ENCODE results near the gene EIF4E2.
A peak's percentile ranks its signal among the peaks of the same experiment; 100 is the strongest.

The EIF4E2 gene

DNA sequence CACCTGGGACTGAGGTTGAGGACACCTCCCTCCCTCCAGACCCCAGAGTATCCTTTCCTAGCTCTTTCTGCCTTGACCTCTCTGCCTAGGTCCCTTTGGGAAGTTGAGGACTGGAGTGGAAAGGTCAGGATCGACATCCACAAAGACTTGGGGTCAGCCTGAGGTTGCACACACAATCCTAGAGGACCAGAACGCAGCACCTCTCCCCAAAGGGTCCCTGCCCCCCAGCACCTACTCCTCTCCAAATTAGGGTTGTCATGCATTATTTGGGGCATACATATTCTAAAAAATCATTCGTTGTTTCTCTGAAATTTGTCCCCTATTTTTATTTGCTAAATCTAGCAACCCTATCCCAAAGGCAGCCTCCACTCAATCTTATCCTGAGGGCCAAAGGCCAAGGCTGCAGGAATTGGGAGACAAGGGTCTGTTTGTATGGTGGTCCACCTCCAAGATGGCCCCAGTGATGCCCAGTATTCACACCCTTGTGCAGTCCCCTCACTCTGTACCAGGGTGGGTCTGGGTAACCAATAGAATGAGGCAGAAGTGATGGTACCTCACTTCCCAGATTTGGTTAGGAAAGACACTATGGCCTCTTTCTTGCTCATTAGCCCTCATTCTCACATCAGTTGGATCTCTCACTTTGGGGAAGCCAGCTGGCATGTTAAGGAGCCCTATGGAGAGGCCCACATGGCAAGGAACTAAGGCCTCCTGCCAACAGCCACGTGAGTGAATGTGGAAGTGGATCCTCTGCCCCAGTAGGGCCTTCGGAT lies 14.5 kb upstream of the EIF4E2 start:
- DNase-seq: no peak

DNA sequence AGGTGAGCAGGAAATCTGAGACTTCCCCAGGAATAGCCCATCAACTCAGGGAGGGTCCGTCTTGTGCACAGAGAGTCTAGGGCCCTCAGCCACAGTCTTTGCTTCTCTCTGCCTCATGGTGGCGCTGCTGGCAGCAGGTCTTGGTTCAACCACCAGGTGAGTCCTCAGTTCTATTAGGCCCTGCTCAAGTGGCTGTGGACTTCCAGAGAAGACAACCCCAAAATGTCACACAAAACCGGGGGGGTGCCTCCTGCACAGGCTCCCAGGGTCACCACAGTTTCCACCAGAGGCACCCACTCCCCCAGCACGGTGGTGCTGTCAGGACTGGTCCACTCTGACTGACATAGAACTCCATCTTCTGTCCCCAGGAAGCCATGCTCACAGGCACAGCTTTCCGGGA lies 13.4 kb upstream of the EIF4E2 start:
- no peak for DNase-seq

DNA sequence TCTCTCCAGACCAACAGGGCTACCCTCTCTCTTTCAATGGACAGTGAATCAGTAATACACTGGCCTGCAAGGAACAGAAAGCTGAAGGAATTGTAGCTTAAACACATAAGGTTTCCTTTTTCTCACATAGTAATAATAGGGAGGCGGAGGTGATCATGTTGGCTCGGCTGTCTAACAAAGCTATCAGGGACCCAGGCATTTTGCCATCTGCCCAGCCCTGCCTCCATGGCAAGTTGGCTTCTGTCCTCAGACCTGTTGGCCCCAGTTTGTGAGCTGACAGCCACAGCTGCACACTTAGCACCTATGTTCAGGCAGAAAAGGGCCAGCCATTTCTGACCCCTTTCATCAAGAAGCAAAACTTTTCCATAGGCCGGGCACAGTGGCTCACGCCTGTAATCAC lies 13.0 kb upstream of the EIF4E2 start:
- no peak for DNase-seq

DNA sequence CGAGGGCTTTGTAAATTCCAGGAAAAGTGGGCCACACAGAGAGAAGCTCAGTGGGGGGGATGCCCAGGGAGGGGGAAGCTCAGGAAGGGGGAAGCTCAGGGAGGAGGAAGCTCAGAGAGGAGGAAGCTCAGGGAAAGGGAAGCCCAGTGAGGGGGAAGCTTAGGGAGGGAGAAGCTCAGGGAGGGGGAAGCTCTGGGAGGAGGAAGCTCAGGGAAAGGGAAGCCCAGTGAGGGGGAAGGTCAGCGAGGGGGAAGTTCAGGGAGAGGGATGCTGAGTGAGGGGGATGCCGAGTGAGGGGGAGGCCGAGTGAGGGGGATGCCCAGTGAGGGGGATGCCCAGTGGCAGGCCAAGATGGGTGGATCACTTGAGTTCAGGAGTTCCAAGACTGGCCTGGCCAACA lies 11.8 kb upstream of the EIF4E2 start:
- no peak for DNase-seq

DNA sequence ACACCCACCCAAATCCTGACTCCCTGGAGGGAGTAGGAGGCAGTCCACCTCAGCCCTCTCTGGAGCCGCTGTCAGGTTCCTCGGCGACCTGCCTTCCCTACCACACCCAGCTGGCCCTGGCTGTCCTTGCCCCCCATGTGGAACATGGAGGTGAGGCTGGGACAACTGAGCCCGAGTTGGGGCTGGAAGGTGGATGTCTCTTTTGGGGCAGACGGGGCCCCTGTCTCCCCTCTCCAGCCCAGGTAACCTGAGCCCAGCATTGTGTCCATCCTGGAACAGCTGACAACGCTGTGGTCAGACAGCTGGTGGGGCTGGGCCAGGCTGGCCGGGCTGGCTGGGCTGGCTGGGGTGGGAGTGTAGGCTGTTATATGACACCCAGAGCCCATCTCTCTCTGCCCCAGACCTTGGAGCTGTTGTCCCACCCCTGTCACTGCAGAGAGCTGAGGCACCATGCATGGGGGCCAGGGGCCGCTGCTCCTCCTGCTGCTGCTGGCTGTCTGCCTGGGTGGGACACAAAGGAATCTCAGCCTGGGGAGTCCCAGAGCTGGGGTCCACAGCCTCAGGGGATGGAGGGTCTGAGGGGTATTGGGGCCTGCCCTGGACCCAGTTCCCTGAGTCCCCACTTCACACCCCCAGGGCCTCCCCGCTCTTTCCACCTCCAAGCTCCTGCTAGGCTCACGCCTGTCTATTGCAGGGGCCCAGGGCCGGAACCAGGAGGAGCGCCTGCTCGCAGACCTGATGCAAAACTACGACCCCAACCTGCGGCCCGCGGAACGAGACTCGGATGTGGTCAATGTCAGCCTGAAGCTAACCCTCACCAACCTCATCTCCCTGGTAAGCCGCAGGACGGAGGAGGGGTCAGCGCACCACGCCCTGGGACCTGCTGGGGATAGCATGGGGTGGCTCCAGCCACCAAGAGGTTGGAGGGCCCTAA lies 10.9 kb upstream of the EIF4E2 start, which contains the start of gene CHRNG:
TSS of gene CHRNG (plus strand) at position 395 of the 934 bp plus-strand sequence. CDS start at position 451, 56 bp downstream.
- no peak for DNase-seq

DNA sequence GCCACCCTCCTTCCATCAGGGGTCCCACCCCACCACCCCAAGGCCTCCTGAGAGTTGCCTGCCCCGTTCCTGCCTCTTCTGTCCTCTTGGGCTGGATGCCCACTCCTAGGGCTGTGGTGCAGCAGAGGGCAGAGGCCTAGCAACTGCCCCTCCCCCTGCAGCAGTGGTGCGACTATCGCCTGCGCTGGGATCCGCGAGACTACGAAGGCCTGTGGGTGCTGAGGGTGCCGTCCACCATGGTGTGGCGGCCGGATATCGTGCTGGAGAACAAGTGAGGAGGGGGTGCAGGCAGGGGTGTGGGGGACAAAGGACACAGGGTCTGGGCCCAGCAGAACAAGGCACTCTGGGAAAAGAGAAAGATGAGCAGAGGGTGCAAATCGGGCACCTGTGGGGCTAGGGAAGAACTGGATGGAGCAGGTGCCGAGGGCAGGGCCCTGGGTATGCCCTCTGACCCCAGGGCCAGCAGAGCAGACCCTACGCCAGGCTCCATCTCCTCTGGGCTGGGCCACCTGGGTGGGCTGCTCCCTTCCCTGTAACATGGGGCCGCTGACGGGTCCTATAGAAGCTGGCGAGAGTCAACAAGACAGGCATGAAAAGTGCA lies 9.9 kb upstream of the EIF4E2 start:
- no peak for DNase-seq

DNA sequence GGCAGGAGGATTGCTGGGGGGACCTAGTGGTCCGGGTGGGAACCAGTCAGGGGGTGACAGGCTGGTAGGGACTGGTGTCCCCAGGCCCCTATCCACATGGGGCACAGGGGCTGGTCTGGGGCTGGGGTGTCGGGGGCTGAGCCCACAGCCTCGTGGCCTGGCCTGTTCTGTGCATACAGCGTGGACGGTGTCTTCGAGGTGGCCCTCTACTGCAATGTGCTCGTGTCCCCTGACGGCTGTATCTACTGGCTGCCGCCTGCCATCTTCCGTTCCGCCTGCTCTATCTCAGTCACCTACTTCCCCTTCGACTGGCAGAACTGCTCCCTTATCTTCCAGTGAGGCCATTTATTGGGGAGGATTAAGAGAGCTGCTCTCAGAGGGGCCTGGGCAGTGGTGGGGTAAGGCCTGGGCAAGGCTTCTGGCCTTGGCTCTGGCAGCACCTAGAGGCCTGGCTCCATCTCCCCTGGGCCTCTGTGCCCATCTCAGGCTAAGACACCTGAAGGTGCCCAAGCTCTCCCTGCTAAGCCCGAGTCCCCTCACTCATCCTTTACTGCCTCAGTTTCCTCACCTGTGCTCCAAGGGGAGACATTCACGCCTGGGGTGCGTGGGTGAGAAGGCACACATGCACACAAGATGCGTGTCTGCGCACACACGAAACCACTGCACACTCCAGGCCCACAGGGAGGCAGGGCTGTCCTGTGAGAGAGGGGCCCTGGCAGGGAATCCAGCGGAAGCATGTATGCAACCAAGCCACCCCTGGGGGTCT lies 9.1 kb upstream of the EIF4E2 start:
- no peak for DNase-seq

DNA sequence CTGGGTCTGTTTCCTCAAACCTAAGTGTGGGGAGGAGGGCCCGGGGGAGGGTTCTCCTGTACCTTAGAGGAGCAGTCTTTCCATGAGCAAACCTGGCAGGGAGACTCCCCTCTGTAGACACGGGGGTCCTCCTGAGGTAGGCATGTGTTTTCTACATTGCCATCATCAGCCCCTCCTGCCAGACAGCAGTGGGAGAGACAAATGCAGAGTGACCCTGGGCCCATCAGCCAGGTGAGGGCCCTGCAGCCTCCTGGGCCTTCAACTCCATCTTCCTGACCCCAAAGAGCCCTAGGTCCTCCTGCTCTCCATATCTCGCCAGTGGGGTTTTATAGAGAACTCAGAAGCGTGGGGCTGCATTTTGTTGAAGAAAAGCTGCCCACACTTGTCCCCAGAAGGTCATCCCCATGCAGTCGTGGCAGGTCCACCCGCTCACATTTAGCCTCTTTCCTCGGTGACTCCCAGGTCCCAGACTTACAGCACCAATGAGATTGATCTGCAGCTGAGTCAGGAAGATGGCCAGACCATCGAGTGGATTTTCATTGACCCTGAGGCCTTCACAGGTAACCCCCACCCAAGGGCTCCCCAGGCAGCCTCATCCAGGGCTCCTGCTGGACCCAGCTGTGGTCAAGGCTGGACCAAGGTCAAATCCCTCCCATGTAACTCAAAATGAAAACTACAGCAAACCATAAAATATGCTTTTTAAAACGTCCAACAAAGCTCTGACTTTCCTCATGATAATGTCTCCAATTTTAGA lies 8.4 kb upstream of the EIF4E2 start:
- DNase-seq: no peak

DNA sequence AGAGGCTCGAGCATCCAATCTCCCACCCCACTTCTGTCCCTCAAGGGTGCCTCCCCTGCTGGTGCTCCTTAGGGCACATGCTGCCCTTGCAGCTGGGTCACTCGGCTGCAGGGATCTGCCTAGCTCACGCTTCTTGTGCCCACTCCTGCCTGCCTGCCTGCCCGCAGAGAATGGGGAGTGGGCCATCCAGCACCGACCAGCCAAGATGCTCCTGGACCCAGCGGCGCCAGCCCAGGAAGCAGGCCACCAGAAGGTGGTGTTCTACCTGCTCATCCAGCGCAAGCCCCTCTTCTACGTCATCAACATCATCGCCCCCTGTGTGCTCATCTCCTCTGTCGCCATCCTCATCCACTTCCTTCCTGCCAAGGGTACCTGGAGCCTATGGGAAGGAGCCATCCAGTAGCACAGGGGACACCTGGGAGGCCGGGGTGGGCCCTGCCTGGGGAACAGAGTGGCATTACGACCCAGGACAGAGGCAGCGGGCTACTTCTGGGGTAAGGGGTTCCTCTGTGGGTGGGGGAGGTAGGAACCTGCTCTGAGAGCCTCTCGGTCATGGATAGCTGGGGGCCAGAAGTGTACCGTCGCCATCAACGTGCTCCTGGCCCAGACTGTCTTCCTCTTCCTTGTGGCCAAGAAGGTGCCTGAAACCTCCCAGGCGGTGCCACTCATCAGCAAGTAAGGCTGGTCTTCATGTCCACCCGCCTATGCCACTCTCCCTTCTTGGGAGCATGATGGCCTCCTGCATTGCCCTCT lies 7.6 kb upstream of the EIF4E2 start:
- no peak for DNase-seq

DNA sequence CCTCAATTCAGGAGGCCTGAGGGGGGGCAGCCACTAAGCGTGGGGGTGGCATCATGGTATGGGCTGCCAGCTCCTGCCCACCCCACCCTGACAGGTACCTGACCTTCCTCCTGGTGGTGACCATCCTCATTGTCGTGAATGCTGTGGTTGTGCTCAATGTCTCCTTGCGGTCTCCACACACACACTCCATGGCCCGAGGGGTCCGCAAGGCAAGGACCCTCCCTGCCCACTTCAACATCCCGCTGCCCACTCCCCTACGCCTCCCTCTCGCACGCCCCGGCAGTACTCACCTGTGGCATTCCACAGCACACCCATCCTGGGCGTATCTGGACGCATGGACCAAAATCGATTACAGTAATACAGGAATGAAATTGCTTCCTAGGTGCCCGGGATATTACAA lies 7.0 kb upstream of the EIF4E2 start:
- no peak for DNase-seq

DNA sequence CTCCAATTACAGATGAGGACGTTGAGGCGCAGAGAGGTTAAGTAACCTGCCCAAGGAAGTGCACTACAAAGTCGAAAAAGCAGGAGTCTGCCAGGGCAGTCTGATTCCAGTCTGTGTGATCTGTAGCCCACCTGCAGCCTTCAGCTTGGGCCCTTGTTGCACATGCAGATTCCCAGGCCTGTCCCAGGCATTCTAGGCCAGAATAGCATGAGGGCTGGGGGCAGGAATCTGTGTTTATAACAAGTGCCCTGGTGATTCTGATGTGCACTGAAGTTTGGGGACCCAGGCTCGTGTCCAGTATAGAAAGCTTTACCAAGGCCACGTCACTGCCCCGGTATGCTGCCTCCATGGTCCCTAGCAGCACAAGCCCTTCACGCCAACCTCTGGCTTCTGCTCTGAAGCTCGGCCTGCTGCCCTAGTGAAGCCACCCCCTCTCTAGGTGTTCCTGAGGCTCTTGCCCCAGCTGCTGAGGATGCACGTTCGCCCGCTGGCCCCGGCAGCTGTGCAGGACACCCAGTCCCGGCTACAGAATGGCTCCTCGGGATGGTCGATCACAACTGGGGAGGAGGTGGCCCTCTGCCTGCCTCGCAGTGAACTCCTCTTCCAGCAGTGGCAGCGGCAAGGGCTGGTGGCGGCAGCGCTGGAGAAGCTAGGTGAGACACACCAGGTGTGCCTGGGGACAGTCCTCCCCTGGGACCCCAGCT lies 6.4 kb upstream of the EIF4E2 start:
- DNase-seq: no peak

DNA sequence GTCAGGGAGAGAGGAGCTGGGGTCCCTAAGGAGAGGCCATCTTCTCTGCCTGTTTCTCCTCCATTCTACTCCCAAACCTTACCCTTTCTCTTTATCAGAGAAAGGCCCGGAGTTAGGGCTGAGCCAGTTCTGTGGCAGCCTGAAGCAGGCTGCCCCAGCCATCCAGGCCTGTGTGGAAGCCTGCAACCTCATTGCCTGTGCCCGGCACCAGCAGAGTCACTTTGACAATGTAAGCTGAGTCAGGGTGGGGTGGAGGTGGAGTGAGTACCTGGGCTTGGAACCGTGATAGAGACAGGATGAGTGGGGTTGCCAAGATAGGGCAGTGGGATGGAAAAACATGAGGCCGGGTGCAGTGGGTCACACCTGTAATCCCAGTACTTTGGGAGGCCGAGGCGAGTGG lies 5.8 kb upstream of the EIF4E2 start:
- no peak for DNase-seq

DNA sequence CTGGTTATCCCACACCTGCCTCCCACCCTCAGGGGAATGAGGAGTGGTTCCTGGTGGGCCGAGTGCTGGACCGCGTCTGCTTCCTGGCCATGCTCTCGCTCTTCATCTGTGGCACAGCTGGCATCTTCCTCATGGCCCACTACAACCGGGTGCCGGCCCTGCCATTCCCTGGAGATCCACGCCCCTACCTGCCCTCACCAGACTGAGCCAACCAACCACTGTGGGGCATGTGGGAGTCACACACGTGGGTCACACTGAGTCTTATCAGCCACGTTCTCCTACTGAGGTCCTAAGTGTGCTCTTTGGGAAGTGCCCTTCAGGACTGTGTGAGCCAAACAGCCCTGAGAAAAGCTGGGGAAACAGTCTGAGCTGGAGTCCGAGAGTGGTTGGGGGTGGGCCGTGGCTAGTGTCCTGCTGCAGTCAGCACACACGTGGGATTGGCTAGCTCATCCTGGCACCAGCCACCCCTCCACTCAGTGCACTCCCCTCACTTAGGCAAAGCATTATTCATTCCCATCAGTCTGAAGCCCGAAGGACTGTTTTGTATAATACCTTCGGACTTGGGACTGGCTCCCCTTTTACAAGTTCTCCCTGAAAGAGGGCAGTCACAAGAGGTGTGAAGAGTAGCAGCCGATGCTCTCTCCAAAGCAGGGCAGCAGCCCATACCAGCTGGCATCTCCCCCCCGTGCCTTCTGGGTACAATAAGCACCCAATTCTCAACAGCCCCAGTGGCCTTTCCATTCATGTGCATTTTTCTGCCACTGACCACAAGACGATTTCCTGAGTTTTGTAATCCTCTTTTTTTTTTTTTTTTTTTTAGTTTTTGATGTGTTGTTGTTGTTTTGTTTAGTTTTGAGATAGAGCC lies 4.7 kb upstream of the EIF4E2 start:
- peak in 2 of 56 donors; percentile 21 to 45 for DNase-seq

DNA sequence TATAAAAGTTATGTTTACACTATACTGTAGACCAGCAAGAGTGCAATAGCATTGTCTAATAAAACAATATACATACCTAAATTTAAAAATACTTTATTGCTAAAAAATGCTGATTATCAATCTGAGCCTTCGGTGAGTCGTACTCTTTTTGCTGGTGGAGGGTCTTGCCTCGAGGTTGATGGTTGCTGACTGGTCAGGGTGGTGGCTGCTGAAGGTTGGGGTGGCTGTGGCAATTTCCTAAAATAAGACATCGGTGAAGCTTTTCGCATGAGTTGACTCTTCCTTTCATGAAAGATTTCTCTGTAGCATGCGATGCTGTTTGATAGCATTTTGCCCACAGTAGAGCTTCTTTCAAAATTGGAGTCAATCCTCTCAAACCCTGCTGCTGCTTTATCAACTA lies 2.5 kb upstream of the EIF4E2 start:
- no peak for DNase-seq

DNA sequence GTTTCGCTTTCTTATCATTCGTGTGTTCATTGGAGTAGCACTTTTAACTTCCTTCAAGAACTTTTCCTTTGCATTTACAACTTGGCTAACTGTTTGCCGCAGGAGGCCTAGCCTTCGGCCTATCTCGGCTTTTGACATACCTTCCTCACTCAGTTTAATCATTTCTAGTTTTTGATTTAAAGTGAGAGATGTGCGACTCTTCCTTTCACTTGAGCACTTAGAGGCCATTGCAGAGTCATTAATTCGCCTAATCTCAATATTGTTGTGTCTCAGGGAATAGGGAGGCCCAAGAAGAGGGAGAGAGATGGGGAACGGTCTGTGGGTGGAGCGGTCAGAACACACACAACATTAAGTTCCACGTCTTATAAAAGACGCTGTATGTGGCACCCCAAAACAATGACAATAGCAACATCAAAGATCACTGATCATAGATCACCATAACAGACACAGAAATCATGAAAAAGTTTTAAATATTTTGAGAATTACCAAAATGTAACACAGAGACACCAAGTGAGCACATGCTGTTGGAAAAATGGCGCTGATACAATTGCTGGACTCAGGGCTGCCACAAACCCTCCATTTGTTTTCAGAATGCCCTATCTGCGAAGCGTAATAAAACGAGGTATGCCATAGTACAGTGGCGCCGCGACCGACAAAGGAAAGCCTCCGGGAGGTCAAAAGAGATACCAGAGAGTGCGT lies 685 bp upstream of the EIF4E2 start:
- DNase-seq: no peak

DNA sequence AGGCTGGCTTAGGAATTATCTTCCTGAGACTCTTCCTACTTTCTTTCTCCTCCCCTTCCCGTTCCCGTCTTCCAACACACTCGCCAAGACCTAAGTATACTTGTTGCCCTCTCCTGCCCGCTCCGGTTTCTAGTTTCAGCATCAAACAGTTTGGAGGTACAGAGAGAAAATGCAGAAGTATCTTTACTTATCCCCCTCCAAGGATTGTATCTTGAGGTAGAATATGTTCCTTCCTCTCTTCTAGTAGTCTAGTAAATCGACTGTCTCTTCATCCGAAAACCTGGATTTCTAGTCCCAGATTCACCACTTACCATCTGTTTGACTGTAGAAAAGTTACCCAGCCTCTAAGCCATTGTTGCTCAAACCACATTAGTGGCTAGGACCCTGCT lies 755 bp downstream of the EIF4E2 start:
- no peak for DNase-seq

DNA sequence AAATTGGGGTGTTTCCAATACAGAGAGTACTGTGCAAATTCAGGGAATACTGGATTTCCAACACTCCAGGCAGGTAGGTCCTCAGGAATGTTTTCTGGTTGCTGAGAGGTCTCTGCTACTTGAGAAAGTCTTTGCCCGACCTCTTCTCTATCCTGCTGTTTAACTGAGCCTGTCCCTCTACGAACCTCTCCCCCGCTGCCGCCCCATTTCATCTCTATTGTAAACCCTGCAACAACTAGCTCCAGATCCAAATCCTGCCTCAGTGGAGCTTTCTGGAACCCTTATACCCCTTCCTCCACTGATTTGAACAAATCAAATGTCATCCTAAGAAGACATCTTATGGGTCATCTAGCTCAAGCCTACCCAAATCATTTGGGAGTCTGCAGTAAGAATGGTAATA lies 1.3 kb downstream of the EIF4E2 start:
- no peak for DNase-seq

DNA sequence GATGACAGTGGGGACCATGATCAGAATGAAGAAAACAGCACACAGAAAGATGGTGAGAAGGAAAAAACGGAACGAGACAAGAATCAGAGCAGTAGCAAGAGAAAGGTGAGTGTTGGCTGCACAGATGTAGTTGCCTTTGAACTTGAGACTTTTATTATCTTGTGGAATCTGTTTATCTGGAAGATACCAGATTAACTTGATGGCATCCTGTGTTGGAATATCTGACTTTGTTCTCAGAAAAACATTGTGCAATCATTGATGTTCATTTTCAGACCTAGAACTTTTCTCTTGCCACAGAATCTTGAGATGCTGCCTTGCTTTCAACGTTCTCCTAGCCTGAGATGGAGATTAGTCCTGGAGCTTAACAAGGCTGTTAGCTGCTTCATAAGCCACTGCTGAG lies 5.9 kb downstream of the EIF4E2 start:
- no peak for DNase-seq

Measured in amygdala (tissue), 56 donors.